Suppressor macrophage treated with lipopolysaccharide for 4 hours (primary cell): ENCODE measurements around the gene SIX5.
A peak's percentile ranks its signal among the peaks of the same experiment; 100 is the strongest.
"Not testable (repeated sequence)": the region's sequence is repeated elsewhere in the genome, so short reads cannot be mapped to it uniquely, and the experiment has no call there.

Experiments used
- DNase-seq: peaks from one replicate; pipeline ENCODE4 v3.0.0-alpha.2; 2020

SIX5 gene

DNA sequence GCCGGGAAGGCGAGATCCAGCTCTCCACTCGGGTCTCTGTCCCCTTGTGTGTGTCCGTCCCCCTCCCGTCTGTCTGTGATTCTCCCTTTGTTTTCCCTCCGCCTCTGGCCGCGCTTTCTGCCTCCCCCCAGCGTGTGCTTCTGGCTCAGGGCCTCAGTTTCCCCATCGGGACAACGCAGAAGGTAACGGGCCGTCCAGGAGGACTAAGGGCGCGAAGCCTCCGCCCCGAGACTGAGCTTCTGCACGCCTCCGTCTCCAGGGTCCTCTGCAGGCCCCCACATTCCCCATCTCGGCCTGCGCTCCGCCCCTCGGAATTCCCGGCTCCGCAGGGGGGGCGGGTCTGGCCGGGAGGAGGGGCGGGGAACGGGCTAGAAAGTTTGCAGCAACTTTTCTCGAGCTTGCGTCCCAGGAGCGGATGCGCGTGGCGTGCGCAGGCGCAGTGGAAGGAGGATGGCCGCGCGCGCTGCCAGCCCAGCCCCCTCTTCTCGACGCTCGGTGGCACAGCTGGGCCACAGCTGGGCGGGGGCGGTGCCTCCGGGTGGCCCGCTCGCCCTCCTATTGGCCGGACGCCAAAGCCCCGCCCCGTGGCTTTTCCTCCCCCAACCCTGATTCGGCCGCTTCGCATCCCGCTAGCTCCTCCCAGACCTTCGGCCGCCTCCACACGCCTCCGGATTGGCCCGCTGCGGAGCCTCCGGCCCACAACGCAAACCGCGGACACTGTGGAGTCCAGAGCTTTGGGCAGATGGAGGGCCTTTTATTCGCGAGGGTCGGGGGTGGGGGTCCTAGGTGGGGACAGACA lies at the start of gene SIX5:
Gene SIX5 (minus strand): TSS at position 269 of the 799 bp plus-strand sequence. CDS start 408 bp downstream, outside the sequence.
- DNase-seq, result peak; percentile 98

DNA sequence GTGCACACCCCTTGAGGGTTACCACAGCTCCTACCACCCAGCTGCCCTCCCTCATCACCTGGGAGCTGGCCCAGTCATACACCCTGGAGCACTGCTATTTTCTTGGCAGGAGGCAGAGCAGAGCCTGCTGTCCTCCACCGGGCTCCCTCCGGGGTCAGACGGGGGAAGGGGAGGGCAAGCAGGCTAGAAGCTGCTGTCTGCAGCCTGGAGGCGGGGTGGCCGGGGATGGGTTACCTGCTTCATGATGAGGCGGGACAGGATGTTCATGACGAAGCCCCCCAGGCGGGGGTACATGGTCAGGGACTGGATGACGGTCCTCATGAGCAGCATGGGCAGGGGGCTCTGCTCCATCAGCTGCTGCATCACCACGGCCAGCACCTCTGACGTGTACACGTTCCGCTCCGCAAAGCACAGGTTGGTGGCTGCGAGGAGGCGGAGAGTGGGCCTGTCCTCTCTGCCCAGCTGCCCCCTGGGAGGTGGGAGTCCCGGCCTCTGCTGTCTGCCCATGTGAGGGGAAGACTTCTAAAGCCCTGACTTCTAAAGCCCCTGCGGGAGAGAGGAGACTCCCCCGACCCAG lies 48.8 kb upstream of the SIX5 start:
- DNase-seq, result no peak

DNA sequence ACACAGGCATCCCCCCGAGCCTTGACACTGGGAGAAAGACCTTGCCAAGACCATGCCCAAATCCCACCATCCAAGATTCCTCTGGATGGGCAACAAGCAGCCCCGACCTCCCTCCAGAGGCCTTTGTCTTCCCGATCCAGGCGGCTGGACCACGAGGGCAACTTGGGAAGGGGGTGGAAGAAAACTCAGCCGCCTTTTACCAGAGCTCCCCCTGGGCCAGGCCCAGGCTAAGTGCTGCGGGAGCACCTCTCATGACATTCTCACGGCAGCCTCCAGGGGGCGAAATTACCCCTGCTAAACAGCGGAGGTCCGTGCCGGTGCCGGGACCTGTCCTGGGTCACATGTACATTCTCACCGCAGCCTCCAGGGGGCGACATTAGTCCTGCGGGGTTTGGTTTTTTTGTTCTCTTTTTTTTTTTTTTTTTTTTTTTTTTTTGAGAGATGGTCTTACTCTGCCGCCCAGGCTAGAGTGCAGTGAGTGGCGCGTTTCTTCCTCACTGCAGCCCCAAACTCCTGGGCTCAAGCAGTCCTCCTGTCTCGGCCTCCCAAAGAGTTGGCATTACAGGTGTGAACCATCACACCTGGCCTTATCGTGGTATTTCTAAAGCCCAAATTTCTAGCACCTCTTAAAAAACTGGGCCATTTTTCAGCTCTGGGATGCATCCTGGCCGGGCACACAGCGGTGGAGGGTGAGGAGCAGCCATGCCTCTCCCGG lies 48.1 kb upstream of the SIX5 start:
- peak; percentile 97 for DNase-seq

- DNase-seq, result no peak
These were observed 47.4 kb upstream of the SIX5 start for GRCh38 chr19:45816236-45817009.

DNA sequence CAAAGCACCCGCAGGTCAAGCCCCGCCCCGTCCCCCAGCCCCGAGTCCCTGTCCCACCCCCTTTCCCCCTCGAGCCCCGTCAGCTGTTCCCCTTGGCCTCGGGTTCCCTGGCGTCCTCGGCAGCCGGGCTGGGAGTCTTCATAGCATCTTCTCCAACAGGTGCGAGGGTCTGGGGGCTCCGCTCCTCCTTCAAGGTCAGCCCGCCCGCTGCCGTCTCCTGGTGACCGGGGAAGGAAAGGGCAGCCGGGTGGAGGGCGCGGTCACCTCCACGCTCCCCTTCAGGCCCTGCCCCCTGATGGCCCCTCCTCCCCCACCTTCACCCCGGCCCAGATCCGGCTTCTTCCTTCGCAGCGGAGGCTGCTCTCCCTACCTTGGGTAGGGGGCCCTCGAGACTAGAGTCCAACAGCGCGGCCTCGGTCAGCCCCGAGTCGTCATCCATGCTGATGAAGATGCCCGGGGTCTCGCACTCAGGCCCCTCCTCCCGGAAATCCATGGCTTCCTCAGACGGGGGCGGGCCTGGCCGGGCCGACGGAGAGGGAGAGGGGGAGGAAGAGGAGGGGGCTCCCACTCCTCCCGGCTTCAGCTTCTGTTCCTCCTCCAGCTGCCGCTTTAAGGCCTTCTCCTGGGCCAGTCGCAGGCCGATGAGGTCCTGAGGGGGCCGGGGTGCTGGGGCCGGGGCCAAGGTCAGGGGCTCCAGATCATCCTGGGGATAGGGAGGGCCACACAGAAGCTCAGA lies 46.6 kb upstream of the SIX5 start:
- DNase-seq, result no peak

- DNase-seq, result no peak
These were observed 45.9 kb upstream of the SIX5 start, which contains the start of gene RSPH6A for GRCh38 chr19:45814851-45815480. RSPH6A (minus strand) TSS chr19:45815308; CDS start chr19:45815176, 132 bp downstream.

- no peak for DNase-seq
These were observed 45.2 kb upstream of the SIX5 start for GRCh38 chr19:45814166-45814780.

GRCh38 chr19:45812297-45812696 lies 43.2 kb upstream of the SIX5 start:
- no peak for DNase-seq

- DNase-seq, result peak; percentile 39
These were observed 40.6 kb upstream of the SIX5 start for GRCh38 chr19:45809643-45810159.

- no peak for DNase-seq
These were observed 36.7 kb upstream of the SIX5 start for GRCh38 chr19:45805719-45806118.

GRCh38 chr19:45804959-45805230 lies 35.8 kb upstream of the SIX5 start:
- no peak for DNase-seq

- DNase-seq, result no peak
These were observed 35.3 kb upstream of the SIX5 start for GRCh38 chr19:45804140-45804958.

- no peak for DNase-seq
These were observed 32.6 kb upstream of the SIX5 start for GRCh38 chr19:45801603-45802175.

DNA sequence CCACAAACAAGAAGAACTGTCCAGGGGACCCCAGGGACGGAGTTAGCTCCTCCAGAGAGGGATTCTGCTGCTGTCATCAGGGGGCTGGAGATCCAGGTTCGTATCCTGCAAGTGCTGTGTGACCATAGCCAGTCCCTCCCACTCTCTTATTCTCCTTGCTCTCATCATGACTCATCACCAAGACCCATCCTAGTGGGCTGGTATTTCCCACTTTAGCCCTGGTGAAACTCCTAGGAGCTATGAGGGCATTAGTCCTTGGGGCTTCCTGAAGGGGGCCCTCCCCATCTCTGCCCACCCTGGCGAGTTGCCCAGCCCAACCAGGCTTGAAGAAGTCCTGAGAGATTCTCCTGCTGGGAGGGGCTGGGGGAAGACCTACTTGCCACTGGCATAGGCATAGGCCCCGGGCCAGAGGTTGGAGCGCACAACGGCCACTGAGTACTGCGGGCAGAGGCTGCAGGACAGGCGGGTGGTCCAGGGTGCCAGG lies 31.1 kb upstream of the SIX5 start:
- DNase-seq, result peak; percentile 44

- DNase-seq, result not testable (repeated sequence)
These were observed 30.5 kb upstream of the SIX5 start for GRCh38 chr19:45799541-45799940.

DNA sequence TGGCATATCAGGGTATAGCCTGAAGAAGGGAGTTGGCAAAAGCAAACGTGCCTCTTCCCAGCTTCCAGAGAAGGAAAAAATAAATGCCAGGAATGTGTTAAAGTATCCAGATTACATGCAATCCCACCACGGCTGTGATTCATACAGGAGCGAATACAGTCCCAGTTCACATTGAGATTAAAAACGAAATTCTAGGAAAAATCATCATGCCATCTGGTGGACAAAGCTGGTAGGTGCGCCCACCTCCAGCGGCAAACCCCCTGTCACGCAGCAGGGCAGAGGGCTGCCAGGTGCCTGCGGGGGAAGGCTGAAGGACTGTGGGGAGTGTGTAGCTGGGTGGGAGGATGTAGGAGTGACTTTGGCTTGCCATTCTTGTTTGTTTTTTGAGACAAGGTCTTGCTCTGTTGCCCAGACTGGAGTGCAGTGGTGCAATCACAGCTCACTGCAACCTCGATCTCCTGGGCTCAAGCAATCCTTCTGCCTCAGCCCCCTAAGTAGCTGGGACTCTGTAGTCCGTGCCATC lies 30.0 kb upstream of the SIX5 start:
- peak; percentile 65 for DNase-seq

- no peak for DNase-seq
These were observed 25.6 kb upstream of the SIX5 start for GRCh38 chr19:45794627-45795026.

DNA sequence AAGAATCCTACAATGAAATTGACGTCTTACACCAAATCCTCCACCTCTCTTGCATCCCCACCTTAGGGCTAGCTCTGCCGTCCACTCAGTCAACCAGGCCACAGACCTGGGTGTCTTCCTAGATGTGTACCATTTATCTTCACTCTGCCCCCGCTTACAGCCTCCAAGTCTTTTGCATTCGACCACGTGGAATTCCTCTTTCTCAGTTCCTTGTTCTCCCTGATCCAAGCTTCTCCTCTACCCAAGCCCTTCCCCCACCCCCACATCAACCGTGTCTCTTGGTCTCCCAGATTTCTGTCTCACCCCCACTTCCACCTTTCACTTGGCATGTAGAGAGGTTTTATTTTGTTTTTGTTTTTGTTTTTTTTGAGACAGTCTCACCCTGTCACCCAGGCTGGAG lies 24.8 kb upstream of the SIX5 start:
- DNase-seq, result peak; percentile 45

GRCh38 chr19:45793178-45793564 lies 24.1 kb upstream of the SIX5 start:
- no peak for DNase-seq
